ENCODE measurements around the gene PRELID1.
"Not testable (repeated sequence)": the region's sequence is repeated elsewhere in the genome, so short reads cannot be mapped to it uniquely, and the experiment has no call there.

Gene PRELID1

GRCh38 chr5:177338251-177339106 is 34.9 kb downstream of the PRELID1 start:
- no peaks in the 10 kb centered on the region for H3K27me3 ChIP-seq
- peaks cover 22 to 96% (median 80%) of the 10 kb centered on the region in 11 experiments; a peak in 21 of 22 replicates for H4K20me1 ChIP-seq
- H3K36me3 ChIP-seq, result peaks cover 67 to 94% (median 86%) of the 10 kb centered on the region in 11 experiments
- peak overlapping the region in 9 of 11 experiments; percentile 4 to 83 (median 50); a peak in 16 of 22 replicates for H3K9ac ChIP-seq
- peak overlapping the region in 2 of 10 experiments; percentile 28 to 31; a peak in 3 of 20 replicates for H3K4me3 ChIP-seq
- H3K9me3 ChIP-seq (replicated peaks in 1 of 11), result no peaks in the 10 kb centered on the region
- H3K4me1 ChIP-seq, result peaks cover 70 to 79% (median 71%) of the 10 kb centered on the region in 10 experiments
- H3K27ac ChIP-seq, result peak overlapping the region in 8 of 11 experiments; percentile 34 to 91 (median 58); a peak in 16 of 22 replicates
- TF ChIP-seq Cebpa-rat (IDR thresholded peaks at IDR 0.05), result no peak
- H3K4me2 ChIP-seq, result peak overlapping the region; percentile 55 to 98 (median 89)

GRCh38 chr5:177339107-177339638 is 35.6 kb downstream of the PRELID1 start:
- Histone ChIP-seq H4K20me1 (peaks cover 22 to 96% (median 80%) of the 10 kb centered on the region in 11 experiments; a peak in 21 of 22 replicates), H3K4me3 (no peak overlapping the region), H3K27ac (peak overlapping the region in 8 of 11 experiments; percentile 34 to 91 (median 58); a peak in 14 of 22 replicates), H3K36me3 (peaks cover 67 to 94% (median 86%) of the 10 kb centered on the region in 11 experiments), H3K4me1 (peaks cover 63 to 72% (median 64%) of the 10 kb centered on the region in 10 experiments), H3K27me3 (no peaks in the 10 kb centered on the region), H3K4me2 (peak overlapping the region; percentile 55 to 98 (median 89)), H3K9me3 (replicated peaks in 1 of 11) (no peaks in the 10 kb centered on the region), H3K9ac (peak overlapping the region in 9 of 11 experiments; percentile 7 to 83 (median 50); a peak in 11 of 22 replicates)
- TF ChIP-seq Cebpa-rat (IDR thresholded peaks at IDR 0.05), result no peak

GRCh38 chr5:177343000-177343399 is 39.4 kb downstream of the PRELID1 start:
- not testable (repeated sequence) for H3K4me3 ChIP-seq; H3K27me3 ChIP-seq; H3K4me2 ChIP-seq; H3K9ac ChIP-seq; H3K27ac ChIP-seq; H3K9me3 ChIP-seq (replicated peaks in 1 of 11)
- Histone ChIP-seq H3K4me1 (peaks cover 31 to 57% (median 37%) of the 10 kb centered on the region in 10 experiments), H4K20me1 (peaks cover 38 to 95% (median 79%) of the 10 kb centered on the region in 11 experiments; a peak in 21 of 22 replicates), H3K36me3 (peaks cover 70 to 96% (median 84%) of the 10 kb centered on the region in 11 experiments)

- H3K9ac ChIP-seq, result no peak overlapping the region
- H3K4me3 ChIP-seq, result no peak overlapping the region
- H3K4me2 ChIP-seq, result no peak overlapping the region
- TF ChIP-seq Cebpa-rat (IDR thresholded peaks at IDR 0.05), result no peak
- H4K20me1 ChIP-seq, result peaks cover 35 to 94% (median 79%) of the 10 kb centered on the region in 11 experiments; a peak in 21 of 22 replicates
- no peaks in the 10 kb centered on the region for H3K27me3 ChIP-seq
- H3K9me3 ChIP-seq (replicated peaks in 1 of 11), result no peaks in the 10 kb centered on the region
- peaks cover 72 to 94% (median 83%) of the 10 kb centered on the region in 11 experiments for H3K36me3 ChIP-seq
- peaks cover 30 to 57% (median 36%) of the 10 kb centered on the region in 10 experiments for H3K4me1 ChIP-seq
- H3K27ac ChIP-seq, result no peak overlapping the region
Observed at GRCh38 chr5:177343777-177344176, 40.2 kb downstream of the PRELID1 start.

GRCh38 chr5:177344891-177345290 is 41.3 kb downstream of the PRELID1 start:
- Histone ChIP-seq H3K9ac (no peak overlapping the region), H3K27me3 (no peaks in the 10 kb centered on the region), H3K4me1 (peaks cover 30 to 57% (median 36%) of the 10 kb centered on the region in 10 experiments), H3K4me3 (no peak overlapping the region), H3K27ac (no peak overlapping the region), H3K36me3 (peaks cover 75 to 94% (median 85%) of the 10 kb centered on the region in 11 experiments), H4K20me1 (peaks cover 35 to 94% (median 79%) of the 10 kb centered on the region in 11 experiments; a peak in 19 of 22 replicates), H3K4me2 (no peak overlapping the region), H3K9me3 (replicated peaks in 1 of 11) (no peaks in the 10 kb centered on the region)
- no peak for TF ChIP-seq Cebpa-rat (IDR thresholded peaks at IDR 0.05)

- Histone ChIP-seq H3K4me3 (no peak overlapping the region), H4K20me1 (peaks cover 40 to 94% (median 82%) of the 10 kb centered on the region in 11 experiments; a peak in 19 of 22 replicates)
Observed at GRCh38 chr5:177346820-177347219, 43.2 kb downstream of the PRELID1 start.

GRCh38 chr5:177347699-177348098 is 44.1 kb downstream of the PRELID1 start:
- H4K20me1 ChIP-seq, result peaks cover 40 to 85% (median 74%) of the 10 kb centered on the region in 11 experiments; a peak in 19 of 22 replicates
- TF ChIP-seq Cebpa-rat (IDR thresholded peaks at IDR 0.05), result no peak
- peaks cover 58 to 75% (median 72%) of the 10 kb centered on the region in 11 experiments for H3K36me3 ChIP-seq
- no peaks in the 10 kb centered on the region for H3K27me3 ChIP-seq
- H3K4me2 ChIP-seq, result peak overlapping the region in 8 of 11 experiments; percentile 3 to 100 (median 18); a peak in 8 of 22 replicates
- H3K9ac ChIP-seq, result peak overlapping the region in 9 of 11 experiments; percentile 0 to 70 (median 32); a peak in 7 of 22 replicates
- H3K4me1 ChIP-seq, result peaks cover 39 to 52% (median 47%) of the 10 kb centered on the region in 10 experiments
- no peak overlapping the region for H3K27ac ChIP-seq
- no peaks in the 10 kb centered on the region for H3K9me3 ChIP-seq (replicated peaks in 1 of 11)
- no peak overlapping the region for H3K4me3 ChIP-seq

More at GRCh38 chr5:177346820-177347219, 43.2 kb downstream of the PRELID1 start:
- peak overlapping the region in 9 of 11 experiments; percentile 6 to 70 (median 32); a peak in 12 of 22 replicates for H3K9ac ChIP-seq
- H3K27me3 ChIP-seq, result no peaks in the 10 kb centered on the region
- H3K4me1 ChIP-seq, result peaks cover 33 to 46% (median 39%) of the 10 kb centered on the region in 10 experiments
- H3K36me3 ChIP-seq, result peaks cover 67 to 84% (median 80%) of the 10 kb centered on the region in 11 experiments
- H3K27ac ChIP-seq, result no peak overlapping the region
- H3K4me2 ChIP-seq, result peak overlapping the region in 6 of 11 experiments; percentile 3 to 100 (median 25); a peak in 8 of 22 replicates
- H3K9me3 ChIP-seq (replicated peaks in 1 of 11), result no peaks in the 10 kb centered on the region
- TF ChIP-seq Cebpa-rat (IDR thresholded peaks at IDR 0.05), result no peak

GRCh38 chr5:177349362-177349647 is 45.7 kb downstream of the PRELID1 start:
- Histone ChIP-seq H3K36me3 (peaks cover 42 to 59% (median 56%) of the 10 kb centered on the region in 11 experiments), H3K9me3 (replicated peaks in 1 of 11) (no peaks in the 10 kb centered on the region), H3K27ac (no peak overlapping the region), H3K27me3 (no peaks in the 10 kb centered on the region), H3K4me2 (peak overlapping the region; percentile 89 to 100 (median 97)), H3K9ac (peak overlapping the region in 9 of 11 experiments; percentile 31 to 96 (median 93); a peak in 13 of 22 replicates), H4K20me1 (peaks cover 40 to 69% (median 59%) of the 10 kb centered on the region in 11 experiments; a peak in 19 of 22 replicates), H3K4me3 (peak overlapping the region in 8 of 10 experiments; percentile 21 to 96 (median 93); a peak in 11 of 20 replicates), H3K4me1 (peaks cover 39 to 68% (median 56%) of the 10 kb centered on the region in 10 experiments)
- no peak for TF ChIP-seq Cebpa-rat (IDR thresholded peaks at IDR 0.05)
